ENCODE measurements around the gene VWA8. TPM values are rescaled to one million over a fixed set of nuclear protein-coding genes. Genes with fewer than 3 reads are reported as not detected.

The VWA8 gene
- total and polyA plus RNA-seq, 8 donors, result 11.9 to 24.4 (median 14.4) TPM

DNA sequence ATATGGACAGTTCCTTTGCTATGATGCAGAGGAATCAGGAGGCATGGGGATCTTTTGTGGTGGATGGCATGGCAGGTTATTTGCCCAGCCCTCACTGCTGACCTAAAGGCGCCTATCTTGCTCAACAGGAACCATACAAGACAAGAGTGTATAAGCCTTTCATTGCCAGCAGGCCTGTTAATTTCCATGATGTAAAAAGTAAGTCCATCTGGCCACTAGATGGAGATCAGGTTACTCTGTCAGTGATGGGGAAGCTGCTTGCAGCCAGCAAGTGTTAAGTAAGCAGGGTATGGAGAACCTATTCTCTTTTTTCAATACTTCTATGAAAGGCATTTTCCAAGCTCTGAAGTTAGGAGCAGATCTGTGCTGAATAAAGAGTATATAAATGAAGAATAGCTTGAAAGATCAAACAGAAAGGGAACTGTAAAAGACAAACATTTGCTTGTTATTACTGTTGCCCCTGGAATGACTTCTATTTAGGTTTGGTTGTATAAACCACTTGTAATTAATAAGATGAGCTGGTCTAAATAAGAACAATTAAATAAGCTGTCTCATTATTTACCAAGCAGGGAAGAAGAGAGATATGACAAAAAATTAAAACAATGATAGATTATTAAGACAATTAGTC is 292.7 kb downstream of the VWA8 start:
- intact Hi-C loops (cut with DNase I), result loop anchor here in 1 of 2 donors (10.0 kb wide), 2 partner anchors 377 to 447 kb away; partner anchors contain the start of gene DGKH
- Histone ChIP-seq H3K27ac (no peak overlapping the region), H3K36me3 (no peaks in the 10 kb centered on the region), H3K4me1 (peaks cover 0 to 3% of the 10 kb centered on the region in 2 donors), H3K9me3 (no peaks in the 10 kb centered on the region), H3K4me3 (no peak overlapping the region), H3K27me3 (no peaks in the 10 kb centered on the region)
- ATAC-seq (peak; percentile 99), DNase-seq (peak in 3 of 4 donors; percentile 42 to 92 (median 75))
- TF ChIP-seq, protein P1, sequence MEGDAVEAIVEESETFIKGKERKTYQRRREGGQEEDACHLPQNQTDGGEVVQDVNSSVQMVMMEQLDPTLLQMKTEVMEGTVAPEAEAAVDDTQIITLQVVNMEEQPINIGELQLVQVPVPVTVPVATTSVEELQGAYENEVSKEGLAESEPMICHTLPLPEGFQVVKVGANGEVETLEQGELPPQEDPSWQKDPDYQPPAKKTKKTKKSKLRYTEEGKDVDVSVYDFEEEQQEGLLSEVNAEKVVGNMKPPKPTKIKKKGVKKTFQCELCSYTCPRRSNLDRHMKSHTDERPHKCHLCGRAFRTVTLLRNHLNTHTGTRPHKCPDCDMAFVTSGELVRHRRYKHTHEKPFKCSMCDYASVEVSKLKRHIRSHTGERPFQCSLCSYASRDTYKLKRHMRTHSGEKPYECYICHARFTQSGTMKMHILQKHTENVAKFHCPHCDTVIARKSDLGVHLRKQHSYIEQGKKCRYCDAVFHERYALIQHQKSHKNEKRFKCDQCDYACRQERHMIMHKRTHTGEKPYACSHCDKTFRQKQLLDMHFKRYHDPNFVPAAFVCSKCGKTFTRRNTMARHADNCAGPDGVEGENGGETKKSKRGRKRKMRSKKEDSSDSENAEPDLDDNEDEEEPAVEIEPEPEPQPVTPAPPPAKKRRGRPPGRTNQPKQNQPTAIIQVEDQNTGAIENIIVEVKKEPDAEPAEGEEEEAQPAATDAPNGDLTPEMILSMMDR (IDR thresholded peaks at IDR 0.05), result peak; percentile 65 to 70

DNA sequence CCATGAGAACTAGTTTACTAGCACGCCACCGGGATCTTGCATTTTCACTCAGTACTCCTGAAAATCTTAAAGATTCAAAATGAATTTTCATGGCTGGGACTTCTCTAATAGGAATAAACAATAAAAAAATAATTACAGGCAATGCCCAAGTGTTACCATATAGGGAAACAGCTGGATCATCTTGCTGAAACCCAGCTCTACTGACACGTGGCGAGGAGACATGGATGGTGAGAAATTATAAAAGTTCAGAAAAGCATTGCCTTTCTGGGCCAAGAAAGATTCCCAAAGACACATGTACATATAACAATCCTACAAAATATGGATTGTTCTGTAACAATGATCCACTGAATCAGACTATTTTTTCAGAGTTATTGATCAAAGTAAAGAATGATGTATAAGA is 294.3 kb downstream of the VWA8 start:
- ATAC-seq (no peak), DNase-seq (no peak)
- H3K36me3 ChIP-seq, result no peaks in the 10 kb centered on the region
- peaks cover 0 to 3% of the 10 kb centered on the region in 2 donors for H3K4me1 ChIP-seq
- intact Hi-C loops (cut with DNase I), result loop anchor here in 1 of 2 donors (10.0 kb wide), 2 partner anchors 378 to 448 kb away; partner anchors contain the start of gene DGKH
- no peaks in the 10 kb centered on the region for H3K27me3 ChIP-seq
- H3K27ac ChIP-seq, result no peak overlapping the region
- H3K9me3 ChIP-seq, result no peaks in the 10 kb centered on the region
- no peak overlapping the region for H3K4me3 ChIP-seq
- TF ChIP-seq, protein P1 (IDR thresholded peaks at IDR 0.05), result no peak

DNA sequence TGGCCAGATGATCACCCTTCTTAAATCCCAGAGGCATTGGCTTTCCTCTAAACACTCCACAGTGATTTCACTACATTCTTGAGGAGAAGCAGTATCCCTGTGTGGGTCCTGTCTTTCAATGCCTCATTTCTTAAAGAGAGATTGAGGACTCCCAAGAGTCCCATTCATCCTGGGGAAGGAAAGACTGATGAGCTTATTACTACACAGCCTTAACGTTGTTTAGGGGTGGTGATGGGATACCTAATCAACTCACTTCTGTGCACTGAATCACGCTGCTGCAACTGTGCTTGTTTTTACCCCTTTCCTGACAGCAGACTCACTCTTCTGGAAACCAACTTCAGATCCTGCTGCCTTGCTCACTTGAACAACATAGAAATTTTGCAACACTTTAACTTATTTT is 300.5 kb downstream of the VWA8 start:
- Histone ChIP-seq H3K27ac (no peak overlapping the region), H3K36me3 (no peaks in the 10 kb centered on the region), H3K9me3 (no peaks in the 10 kb centered on the region), H3K4me3 (no peak overlapping the region), H3K4me1 (no peaks in the 10 kb centered on the region), H3K27me3 (no peaks in the 10 kb centered on the region)
- TF ChIP-seq, protein P1 (IDR thresholded peaks at IDR 0.05), result no peak
- intact Hi-C loops (cut with DNase I), result loop anchor here in 1 of 2 donors (10.0 kb wide), 2 partner anchors 384 to 454 kb away; partner anchors contain the start of gene DGKH
- DNase-seq, result no peak
- ATAC-seq, result no peak

DNA sequence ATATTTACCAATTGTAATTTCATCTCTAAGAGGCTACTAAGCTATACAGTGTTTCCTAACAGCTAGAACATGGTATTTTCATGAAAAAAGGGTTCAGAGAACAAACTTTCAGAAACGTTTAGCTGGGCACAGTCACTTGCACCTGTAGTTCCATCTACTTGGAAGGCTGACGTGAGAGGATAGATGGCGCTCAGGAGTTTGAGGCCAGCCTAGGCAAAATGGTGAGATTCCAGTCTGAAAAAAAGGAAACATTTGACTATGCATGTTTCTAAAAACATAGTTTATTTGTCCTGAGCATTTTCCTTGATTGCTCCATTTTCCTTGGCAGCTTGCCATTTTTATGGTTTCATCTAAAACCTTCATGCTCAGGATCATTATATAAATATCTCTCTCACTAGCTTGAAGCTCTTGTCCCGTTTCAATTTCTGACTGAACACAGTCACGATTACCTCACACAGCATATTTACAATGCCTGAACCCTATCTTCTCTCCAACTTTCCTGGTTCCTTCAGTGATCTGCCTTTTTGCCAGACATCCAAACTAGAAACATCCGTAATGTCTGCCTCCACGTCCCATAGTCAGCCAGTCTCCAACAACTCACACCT is 302.8 kb downstream of the VWA8 start:
- no peak overlapping the region for H3K4me3 ChIP-seq
- TF ChIP-seq, protein P1 (IDR thresholded peaks at IDR 0.05), result no peak
- no peak for ATAC-seq
- H3K27me3 ChIP-seq, result no peaks in the 10 kb centered on the region
- H3K4me1 ChIP-seq, result no peaks in the 10 kb centered on the region
- no peaks in the 10 kb centered on the region for H3K9me3 ChIP-seq
- no peaks in the 10 kb centered on the region for H3K36me3 ChIP-seq
- no peak overlapping the region for H3K27ac ChIP-seq
- intact Hi-C loops (cut with DNase I), result loop anchor here in 1 of 2 donors (10.0 kb wide), 1 partner anchor 243 kb away; no protein-coding TSS in a partner anchor
- DNase-seq, result peak in 2 of 4 donors; percentile 37 to 48

DNA sequence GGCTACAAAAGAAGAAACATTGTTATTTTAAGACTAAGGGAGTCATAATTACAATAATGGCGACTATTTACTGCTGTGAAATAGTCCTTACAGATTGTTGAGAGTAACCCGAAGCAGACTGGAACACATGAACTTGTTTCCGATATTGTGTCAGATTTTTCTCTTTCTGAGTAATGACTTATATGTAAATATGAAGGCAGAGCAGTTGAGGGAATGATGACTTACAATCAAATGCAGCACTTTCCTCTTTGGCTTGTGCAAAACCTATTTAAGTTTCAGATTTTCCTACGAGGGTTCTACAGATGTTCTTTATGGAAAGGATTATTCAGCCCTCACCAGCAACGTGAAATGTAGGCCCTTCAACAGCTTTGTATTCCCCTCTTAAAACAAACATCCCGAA is 304.9 kb downstream of the VWA8 start:
- H3K9me3 ChIP-seq, result no peaks in the 10 kb centered on the region
- no peak for DNase-seq
- no peak overlapping the region for H3K27ac ChIP-seq
- ATAC-seq, result no peak
- H3K27me3 ChIP-seq, result no peaks in the 10 kb centered on the region
- H3K36me3 ChIP-seq, result no peaks in the 10 kb centered on the region
- H3K4me3 ChIP-seq, result no peak overlapping the region
- TF ChIP-seq, protein P1 (IDR thresholded peaks at IDR 0.05), result no peak
- H3K4me1 ChIP-seq, result peaks cover 10 to 19% of the 10 kb centered on the region in 2 donors
- intact Hi-C loops (cut with DNase I), result loop anchor here in 1 of 2 donors (10.0 kb wide), 1 partner anchor 241 kb away; no protein-coding TSS in a partner anchor
